Heart right ventricle (tissue), 16 donors: ENCODE data around the gene UBE2L5. TPM values are rescaled to one million over a fixed set of nuclear protein-coding genes. Genes with fewer than 3 reads are reported as not detected.

ENCODE experiments used
- ATAC-seq, 8 donors: fragments of 200-7000 bp; cut with Tn5 transposase; one replicate each; pipeline ENCODE4 v1.9.1; 2020; ENCODE audit warnings: mild to moderate bottlenecking in 8 of 8, moderate library complexity in 8 of 8, moderate number of reproducible peaks in 1 of 8
- DNase-seq, 2 donors: peaks; one replicate each; pipeline ENCODE4 v3.0.0-alpha.2; 2020
- H3K27ac ChIP-seq, 10 donors: fragments of 200-600 bp; sonication (generic) in 2 of 10; one replicate each; pipeline versions ENCODE4 v1.5.0 to v1.8.0; 2020 to 2022; ENCODE audit warnings: mild to moderate bottlenecking in 3 of 10
- H3K27me3 ChIP-seq, 7 donors: fragments of 200-600 bp; one replicate each; pipeline ENCODE4 v1.8.0; 2021 to 2022; ENCODE audit warnings: mild to moderate bottlenecking in 2 of 7
- H3K36me3 ChIP-seq, 9 donors: fragments of 200-600 bp; sonication (generic) in 1 of 9; one replicate each; pipeline versions ENCODE4 v1.5.0 to v1.8.0; 2020 to 2022; ENCODE audit warnings: mild to moderate bottlenecking in 2 of 9
- H3K4me1 ChIP-seq, 9 donors: fragments of 200-600 bp; sonication (generic) in 1 of 9; one replicate each; pipeline versions ENCODE4 v1.5.0 to v1.8.0; 2020 to 2022; ENCODE audit warnings: mild to moderate bottlenecking in 4 of 9
- H3K4me3 ChIP-seq, 10 donors: fragments of 200-600 bp; sonication (generic) in 2 of 10; one replicate each; pipeline versions ENCODE4 v1.5.0 to v1.8.0; 2020 to 2022; ENCODE audit warnings: mild to moderate bottlenecking in 7 of 10, moderate library complexity in 2 of 10
- H3K9me3 ChIP-seq, 11 donors: fragments of 200-600 bp in 10 of 11; sonication (generic) in 2 of 11; one replicate each; pipeline versions ENCODE4 v1.5.0 to v1.8.0; 2013 to 2022; ENCODE audit warnings: mild to moderate bottlenecking in 2 of 11, control low read depth in 1 of 11, moderate library complexity in 1 of 11
- WGBS, 2 donors: extraction: QIAGEN DNeasy Blood & Tissue Kit; methylation state at CpG; one replicate each; pipeline ENCODE4 v1.1.7; 2013; ENCODE audit warnings: inconsistent platforms in 1 of 2; 5-methylcytosine and 5-hydroxymethylcytosine counted together
- intact Hi-C, 10 donors: fragments of 100-400 bp; cut with DNase I; formaldehyde crosslinking; loops; one replicate each; pipeline versions ENCODE4 v1.11.1 to v1.14.2; 2022
- polyA plus RNA-seq, 2 donors: library from polyadenylated mRNA; stranded (reverse); fragments of 200-250 nt; gene quantifications; one replicate each; pipeline ENCODE4 v1.2.3, GENCODE V29; 2013
- total RNA-seq, 10 donors: library from RNA; stranded (reverse); fragmentation: NEBNext Ultra II Directional in 3 of 10; extraction: Animal tissue kit (Norgen Biotek cat#: 25700) in 3 of 10; gene quantifications; one replicate each; pipeline versions ENCODE4 v1.2.1 to v1.2.4, GENCODE V29; 2021 to 2023
- TF ChIP-seq, protein P1 (sequence below), 9 donors: fragments of 200-600 bp; sonication (generic) in 2 of 9; IDR thresholded peaks; one replicate each; pipeline versions ENCODE4 v1.5.0 to v1.8.0; 2021 to 2022; ENCODE audit warnings: antibody characterized with exemption in 9 of 9, mild to moderate bottlenecking in 5 of 9, moderate library complexity in 1 of 9
- donor health status: Arrhythmogenic right ventricular cardiomyopathy.
- donor health status: ischemic (EF 13 %, LVEDD 7.1; RV severe dilation, severe dysfunction).
- donor health status: healthy with polysubstance abuse.
- donor health status: DM: no; HTN: yes; CAD: no.
- donor health status: DM: no; HTN: no; CAD: no.
- donor health status: ischemic (EF 25% LVEDD 6.9; RV normal size, moderate dysfunction).
- donor health status: ischemic (EF 25% LVEDD 5.7; RV mildly dilated, moderate dysfunction).
- donor health status: healthy.
- donor health status: DM: yes; HTN: yes; CAD: no.
- donor health status: Ischemic cardiomyopathy.
- donor health status: ischemic (EF 35%, LVEDD 5.7; RV mildly dilated, moderate dysfunction).
- donor health status: nonischemic (EF 11% LVEDD 7.7; RV severe dilation, severe dysfunction).
- donor health status: DM: yes; HTN: yes; CAD: no.
- donor health status: PGD.
- donor health status: ischemic (EF 29% LVEDD 5.4; RV normal size, mild dysfunction).
- donor health status: nonischemic (EF 23%, LVEDD 6.1; RV moderate dilation, normal function).

Gene UBE2L5
- total and polyA plus RNA-seq, 12 donors = 0.04 to 0.42 TPM; not detected in 10

DNA sequence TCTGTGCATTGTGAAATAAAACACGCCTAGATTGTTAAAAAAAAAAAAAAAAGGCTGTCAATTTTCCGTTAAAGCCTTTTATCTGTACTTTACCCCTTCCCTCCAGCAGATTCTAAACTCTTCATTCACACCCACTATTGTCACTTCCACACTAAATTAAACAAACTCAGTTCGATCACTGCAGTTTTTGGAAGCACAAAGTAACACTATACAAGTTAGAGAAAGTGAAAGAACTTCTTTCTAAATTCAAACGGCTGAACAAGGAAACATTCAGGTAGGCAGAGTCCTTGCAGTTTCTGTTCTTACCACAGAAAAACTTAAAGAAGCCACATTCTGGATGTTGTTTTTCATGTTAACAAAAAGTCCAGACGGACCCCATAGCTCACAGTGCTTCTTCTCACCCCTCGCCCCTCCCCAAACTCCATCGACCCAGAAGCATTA lies 27.5 kb upstream of the UBE2L5 start:
- H3K9me3 ChIP-seq = no peaks in the 10 kb centered on the region
- peaks cover 0 to 13% (median 5%) of the 10 kb centered on the region in 9 donors for H3K4me1 ChIP-seq
- intact Hi-C loops = loop anchor here in 1 of 10 donors (5.0 kb wide), 1 partner anchor 32 kb away; no protein-coding TSS in a partner anchor
- TF ChIP-seq, protein P1, sequence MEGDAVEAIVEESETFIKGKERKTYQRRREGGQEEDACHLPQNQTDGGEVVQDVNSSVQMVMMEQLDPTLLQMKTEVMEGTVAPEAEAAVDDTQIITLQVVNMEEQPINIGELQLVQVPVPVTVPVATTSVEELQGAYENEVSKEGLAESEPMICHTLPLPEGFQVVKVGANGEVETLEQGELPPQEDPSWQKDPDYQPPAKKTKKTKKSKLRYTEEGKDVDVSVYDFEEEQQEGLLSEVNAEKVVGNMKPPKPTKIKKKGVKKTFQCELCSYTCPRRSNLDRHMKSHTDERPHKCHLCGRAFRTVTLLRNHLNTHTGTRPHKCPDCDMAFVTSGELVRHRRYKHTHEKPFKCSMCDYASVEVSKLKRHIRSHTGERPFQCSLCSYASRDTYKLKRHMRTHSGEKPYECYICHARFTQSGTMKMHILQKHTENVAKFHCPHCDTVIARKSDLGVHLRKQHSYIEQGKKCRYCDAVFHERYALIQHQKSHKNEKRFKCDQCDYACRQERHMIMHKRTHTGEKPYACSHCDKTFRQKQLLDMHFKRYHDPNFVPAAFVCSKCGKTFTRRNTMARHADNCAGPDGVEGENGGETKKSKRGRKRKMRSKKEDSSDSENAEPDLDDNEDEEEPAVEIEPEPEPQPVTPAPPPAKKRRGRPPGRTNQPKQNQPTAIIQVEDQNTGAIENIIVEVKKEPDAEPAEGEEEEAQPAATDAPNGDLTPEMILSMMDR (IDR thresholded peaks at IDR 0.05) = no peak
- WGBS, 2 donors = 8 to 13% methylated on average over 7 of the region's 7 CpGs
- DNase-seq = no peak
- ATAC-seq = peak in 5 of 8 donors; percentile 32 to 48 (median 38)
- peak overlapping the region; percentile 37 to 94 (median 72) for H3K27ac ChIP-seq
- no peaks in the 10 kb centered on the region for H3K36me3 ChIP-seq
- peak overlapping the region; percentile 39 to 77 (median 56) for H3K4me3 ChIP-seq
- H3K27me3 ChIP-seq = no peaks in the 10 kb centered on the region

GRCh38 chr13:30395192-30396158 lies 26.8 kb upstream of the UBE2L5 start:
- H3K36me3 ChIP-seq = no peaks in the 10 kb centered on the region
- ATAC-seq (peak; percentile 73 to 94 (median 88)), DNase-seq (peak; percentile 81 to 85)
- intact Hi-C loops = loop anchor here in 1 of 10 donors (5.0 kb wide), 1 partner anchor 33 kb away; no protein-coding TSS in a partner anchor
- TF ChIP-seq, protein P1 (IDR thresholded peaks at IDR 0.05) = no peak
- H3K27ac ChIP-seq = peak overlapping the region; percentile 37 to 94 (median 72)
- peak overlapping the region; percentile 39 to 77 (median 56) for H3K4me3 ChIP-seq
- no peaks in the 10 kb centered on the region for H3K27me3 ChIP-seq
- H3K9me3 ChIP-seq = no peaks in the 10 kb centered on the region
- peaks cover 0 to 13% (median 5%) of the 10 kb centered on the region in 9 donors for H3K4me1 ChIP-seq
- WGBS, 2 donors = 3 to 11% methylated on average over 19 of the region's 19 CpGs

- peaks cover 0 to 13% (median 5%) of the 10 kb centered on the region in 9 donors for H3K4me1 ChIP-seq
- H3K27me3 ChIP-seq = no peaks in the 10 kb centered on the region
- DNase-seq = no peak
- H3K9me3 ChIP-seq = no peaks in the 10 kb centered on the region
- no peak for ATAC-seq
- TF ChIP-seq, protein P1 (IDR thresholded peaks at IDR 0.05) = no peak
- no peaks in the 10 kb centered on the region for H3K36me3 ChIP-seq
- intact Hi-C loops = loop anchor here in 1 of 10 donors (5.0 kb wide), 1 partner anchor 34 kb away; no protein-coding TSS in a partner anchor
- WGBS, 2 donors = 77 to 81% methylated on average over 8 of the region's 8 CpGs
- peak overlapping the region in 2 of 10 donors; percentile 63 to 66 for H3K27ac ChIP-seq
- no peak overlapping the region for H3K4me3 ChIP-seq
These were observed 25.7 kb upstream of the UBE2L5 start for GRCh38 chr13:30396434-30397075.

DNA sequence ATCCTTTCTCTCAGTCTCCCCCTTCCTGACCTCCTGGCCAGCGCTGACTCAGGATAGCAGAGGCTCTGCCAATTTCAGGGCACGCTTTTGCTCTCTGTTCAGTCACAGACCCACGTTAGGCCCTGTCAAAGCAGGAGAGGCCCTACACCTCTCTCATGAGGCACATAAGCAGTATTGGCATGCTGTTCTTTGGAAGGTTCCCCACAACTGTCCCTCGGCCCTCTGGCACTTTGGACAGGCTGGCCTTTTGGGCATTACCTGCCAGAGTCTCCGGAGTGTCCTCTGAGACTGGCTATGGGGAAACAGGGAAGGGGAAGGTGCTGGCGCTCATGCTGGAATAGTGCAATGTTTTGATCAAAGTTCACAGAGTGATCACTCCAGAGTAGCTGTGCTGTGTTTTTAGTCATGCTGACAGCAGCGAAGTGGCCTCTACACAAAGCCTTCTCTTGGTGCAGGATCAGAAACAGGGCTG lies 23.7 kb upstream of the UBE2L5 start:
- DNase-seq = no peak
- Histone ChIP-seq H3K9me3 (no peaks in the 10 kb centered on the region), H3K4me1 (peaks cover 0 to 13% (median 5%) of the 10 kb centered on the region in 9 donors), H3K4me3 (no peak overlapping the region), H3K27me3 (no peaks in the 10 kb centered on the region), H3K36me3 (no peaks in the 10 kb centered on the region), H3K27ac (peak overlapping the region in 1 of 10 donors; percentile 48)
- intact Hi-C loops = loop anchor here in 1 of 10 donors (5.0 kb wide), 1 partner anchor 36 kb away; no protein-coding TSS in a partner anchor
- TF ChIP-seq, protein P1 (IDR thresholded peaks at IDR 0.05) = no peak
- WGBS, 2 donors = 66 to 71% methylated on average over 7 of the region's 7 CpGs
- ATAC-seq = peak in 2 of 8 donors; percentile 62 to 66
